C4-2B (cell line): Measurements from ENCODE around the gene TOPAZ1.

Experiments used
- ZFX ChIP-seq: fragments of 450-650 bp; IDR thresholded peaks from 2 replicates; pipeline ENCODE4 v1.6.1; 2017
- TF ChIP-seq, protein P1 (sequence below): fragments of 450-650 bp; conservative IDR thresholded peaks from 2 replicates; pipeline ENCODE4 v1.5.1; 2017; ENCODE audit warnings: mild to moderate bottlenecking

- TF ChIP-seq, protein P1, sequence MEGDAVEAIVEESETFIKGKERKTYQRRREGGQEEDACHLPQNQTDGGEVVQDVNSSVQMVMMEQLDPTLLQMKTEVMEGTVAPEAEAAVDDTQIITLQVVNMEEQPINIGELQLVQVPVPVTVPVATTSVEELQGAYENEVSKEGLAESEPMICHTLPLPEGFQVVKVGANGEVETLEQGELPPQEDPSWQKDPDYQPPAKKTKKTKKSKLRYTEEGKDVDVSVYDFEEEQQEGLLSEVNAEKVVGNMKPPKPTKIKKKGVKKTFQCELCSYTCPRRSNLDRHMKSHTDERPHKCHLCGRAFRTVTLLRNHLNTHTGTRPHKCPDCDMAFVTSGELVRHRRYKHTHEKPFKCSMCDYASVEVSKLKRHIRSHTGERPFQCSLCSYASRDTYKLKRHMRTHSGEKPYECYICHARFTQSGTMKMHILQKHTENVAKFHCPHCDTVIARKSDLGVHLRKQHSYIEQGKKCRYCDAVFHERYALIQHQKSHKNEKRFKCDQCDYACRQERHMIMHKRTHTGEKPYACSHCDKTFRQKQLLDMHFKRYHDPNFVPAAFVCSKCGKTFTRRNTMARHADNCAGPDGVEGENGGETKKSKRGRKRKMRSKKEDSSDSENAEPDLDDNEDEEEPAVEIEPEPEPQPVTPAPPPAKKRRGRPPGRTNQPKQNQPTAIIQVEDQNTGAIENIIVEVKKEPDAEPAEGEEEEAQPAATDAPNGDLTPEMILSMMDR = no peak
- no peak for TF ChIP-seq ZFX
These were observed 5.2 kb upstream of the TOPAZ1 start for GRCh38 chr3:44236485-44236908.
